Peyer's patch (tissue), 4 donors: ENCODE data around the gene MACROD2. TPM values are rescaled to one million over a fixed set of nuclear protein-coding genes. Genes with fewer than 3 reads are reported as not detected.

Source experiments
- DNase-seq, 3 donors: peaks; one replicate each; pipeline ENCODE4 v3.0.0-alpha.2; 2017 to 2019
- H3K27ac ChIP-seq, 4 donors: fragments of 200-600 bp; sonication (generic); one replicate each; pipeline ENCODE4 v1.5.1; 2016 to 2019
- H3K27me3 ChIP-seq, 2 donors: fragments of 200-600 bp; sonication (generic); one replicate each; pipeline ENCODE4 v1.5.1; 2019
- H3K36me3 ChIP-seq, 3 donors: fragments of 200-600 bp; sonication (generic); one replicate each; pipeline ENCODE4 v1.5.1; 2016 to 2019
- H3K4me1 ChIP-seq, 4 donors: fragments of 200-600 bp; sonication (generic); one replicate each; pipeline ENCODE4 v1.5.1; 2016 to 2019
- H3K4me3 ChIP-seq, 4 donors: fragments of 200-600 bp; sonication (generic); 1 replicate in 3 of 4; 2 replicates in 1 of 4; pipeline ENCODE4 v1.5.1; 2016 to 2019; ENCODE audit warnings: mild to moderate bottlenecking in 1 of 4
- H3K9me3 ChIP-seq, 4 donors: fragments of 200-600 bp; sonication (generic); one replicate each; pipeline ENCODE4 v1.5.1; 2016 to 2019; ENCODE audit warnings: mild to moderate bottlenecking in 1 of 4
- CTCF ChIP-seq, 6 experiments: fragments of 450-650 bp in 4 of 6; fragments of 200-600 bp in 2 of 6; sonication (generic) in 1 of 6; IDR thresholded peaks; one replicate each; pipeline ENCODE4 v1.5.1; 2017 to 2019; ENCODE audit warnings: antibody characterized with exemption in 6 of 6, mild to moderate bottlenecking in 3 of 6, moderate library complexity in 1 of 6
- POLR2A ChIP-seq, 2 donors: fragments of 450-650 bp; IDR thresholded peaks; one replicate each; pipeline ENCODE4 v1.5.1; 2017; ENCODE audit warnings: antibody characterized with exemption in 2 of 2, mild to moderate bottlenecking in 2 of 2, moderate library complexity in 2 of 2
- total RNA-seq, 4 donors: library from RNA; depleted of rRNA; stranded (reverse); fragments of >200 nt; gene quantifications; one replicate each; pipeline ENCODE4 v1.1.0, GENCODE V29; 2016

The MACROD2 gene
- total RNA-seq, 4 donors from 2014 or later, result 2.5 to 10.7 (median 6.5) TPM

- TF ChIP-seq POLR2A (IDR thresholded peaks at IDR 0.05), result no peak
- no peaks in the 10 kb centered on the region for H3K9me3 ChIP-seq
- no peaks in the 10 kb centered on the region for H3K36me3 ChIP-seq
- no peak overlapping the region for H3K4me3 ChIP-seq
- H3K27me3 ChIP-seq, result no peaks in the 10 kb centered on the region
- H3K27ac ChIP-seq, result no peak overlapping the region
- H3K4me1 ChIP-seq, result no peaks in the 10 kb centered on the region
- DNase-seq, result no peak
These were observed 1616.2 kb downstream of the MACROD2 start for GRCh38 chr20:15611541-15611940.

- H3K27me3 ChIP-seq, result no peaks in the 10 kb centered on the region
- no peak for TF ChIP-seq POLR2A (IDR thresholded peaks at IDR 0.05)
- TF ChIP-seq CTCF (IDR thresholded peaks at IDR 0.05), result no peak
- no peaks in the 10 kb centered on the region for H3K9me3 ChIP-seq
- no peak for DNase-seq
- no peaks in the 10 kb centered on the region for H3K4me1 ChIP-seq
- H3K36me3 ChIP-seq, result no peaks in the 10 kb centered on the region
- no peak overlapping the region for H3K27ac ChIP-seq
- H3K4me3 ChIP-seq, result no peak overlapping the region
These were observed 1616.9 kb downstream of the MACROD2 start for GRCh38 chr20:15612198-15612597.

GRCh38 chr20:15612769-15613168 is 1617.5 kb downstream of the MACROD2 start:
- Histone ChIP-seq H3K36me3 (no peaks in the 10 kb centered on the region), H3K27me3 (no peaks in the 10 kb centered on the region), H3K4me3 (no peak overlapping the region), H3K4me1 (no peaks in the 10 kb centered on the region), H3K9me3 (no peaks in the 10 kb centered on the region), H3K27ac (no peak overlapping the region)
- TF ChIP-seq POLR2A (IDR thresholded peaks at IDR 0.05) (no peak), CTCF (IDR thresholded peaks at IDR 0.05) (no peak)
- no peak for DNase-seq

GRCh38 chr20:15613530-15613929 is 1618.2 kb downstream of the MACROD2 start:
- Histone ChIP-seq H3K27me3 (no peaks in the 10 kb centered on the region), H3K27ac (no peak overlapping the region), H3K4me1 (no peaks in the 10 kb centered on the region), H3K4me3 (no peak overlapping the region), H3K9me3 (no peaks in the 10 kb centered on the region), H3K36me3 (no peaks in the 10 kb centered on the region)
- no peak for DNase-seq
- TF ChIP-seq CTCF (IDR thresholded peaks at IDR 0.05) (no peak), POLR2A (IDR thresholded peaks at IDR 0.05) (no peak)

- Histone ChIP-seq H3K4me3 (no peak overlapping the region), H3K36me3 (no peaks in the 10 kb centered on the region), H3K27me3 (no peaks in the 10 kb centered on the region), H3K27ac (no peak overlapping the region), H3K4me1 (no peaks in the 10 kb centered on the region), H3K9me3 (no peaks in the 10 kb centered on the region)
- TF ChIP-seq POLR2A (IDR thresholded peaks at IDR 0.05) (no peak), CTCF (IDR thresholded peaks at IDR 0.05) (no peak)
- no peak for DNase-seq
These were observed 1621.3 kb downstream of the MACROD2 start for GRCh38 chr20:15616626-15617025.

GRCh38 chr20:15618110-15618509 is 1622.8 kb downstream of the MACROD2 start:
- H3K27ac ChIP-seq, result no peak overlapping the region
- H3K27me3 ChIP-seq, result no peaks in the 10 kb centered on the region
- no peaks in the 10 kb centered on the region for H3K36me3 ChIP-seq
- no peaks in the 10 kb centered on the region for H3K9me3 ChIP-seq
- H3K4me1 ChIP-seq, result no peaks in the 10 kb centered on the region
- TF ChIP-seq CTCF (IDR thresholded peaks at IDR 0.05) (no peak), POLR2A (IDR thresholded peaks at IDR 0.05) (no peak)
- DNase-seq, result no peak
- no peak overlapping the region for H3K4me3 ChIP-seq
